ENCODE data around the gene S100A9. TPM values are rescaled to one million over a fixed set of nuclear protein-coding genes. Genes with fewer than 3 reads are reported as not detected.

Gene S100A9
- total and polyA plus RNA-seq, 7 donors: 26.4 to 111 (median 51.1) TPM

DNA sequence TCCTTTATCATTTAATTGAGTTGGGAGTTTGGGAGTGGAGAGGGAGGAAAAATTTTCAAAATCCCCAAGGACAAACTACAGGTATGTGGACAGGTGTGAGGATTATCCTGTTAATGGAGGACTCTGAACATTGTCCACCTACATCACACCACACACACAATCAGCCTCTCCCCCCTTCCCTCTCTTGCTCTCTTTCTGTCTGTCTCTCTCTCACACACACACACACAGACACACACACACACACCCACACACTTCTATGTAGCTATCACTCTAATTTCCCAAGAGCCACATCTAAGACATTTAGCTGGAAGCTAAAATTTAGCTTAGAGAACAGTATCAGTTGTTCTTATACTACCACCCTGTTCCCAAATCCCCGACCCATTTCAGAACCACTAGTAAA is 31.7 kb downstream of the S100A9 start:
- Histone ChIP-seq H3K27me3 (ENCODE audit: insufficient read depth in 3 of 3, low read length in 2 of 3) (no peaks in the 10 kb centered on the region), H3K36me3 (ENCODE audit: insufficient read depth in 1 of 2, low read depth in 1 of 2) (no peaks in the 10 kb centered on the region), H3K9me3 (no peaks in the 10 kb centered on the region), H3K4me3 (no peak overlapping the region), H3K27ac (no peak overlapping the region), H3K4me1 (no peaks in the 10 kb centered on the region)
- TF ChIP-seq, protein P1, sequence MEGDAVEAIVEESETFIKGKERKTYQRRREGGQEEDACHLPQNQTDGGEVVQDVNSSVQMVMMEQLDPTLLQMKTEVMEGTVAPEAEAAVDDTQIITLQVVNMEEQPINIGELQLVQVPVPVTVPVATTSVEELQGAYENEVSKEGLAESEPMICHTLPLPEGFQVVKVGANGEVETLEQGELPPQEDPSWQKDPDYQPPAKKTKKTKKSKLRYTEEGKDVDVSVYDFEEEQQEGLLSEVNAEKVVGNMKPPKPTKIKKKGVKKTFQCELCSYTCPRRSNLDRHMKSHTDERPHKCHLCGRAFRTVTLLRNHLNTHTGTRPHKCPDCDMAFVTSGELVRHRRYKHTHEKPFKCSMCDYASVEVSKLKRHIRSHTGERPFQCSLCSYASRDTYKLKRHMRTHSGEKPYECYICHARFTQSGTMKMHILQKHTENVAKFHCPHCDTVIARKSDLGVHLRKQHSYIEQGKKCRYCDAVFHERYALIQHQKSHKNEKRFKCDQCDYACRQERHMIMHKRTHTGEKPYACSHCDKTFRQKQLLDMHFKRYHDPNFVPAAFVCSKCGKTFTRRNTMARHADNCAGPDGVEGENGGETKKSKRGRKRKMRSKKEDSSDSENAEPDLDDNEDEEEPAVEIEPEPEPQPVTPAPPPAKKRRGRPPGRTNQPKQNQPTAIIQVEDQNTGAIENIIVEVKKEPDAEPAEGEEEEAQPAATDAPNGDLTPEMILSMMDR (IDR thresholded peaks at IDR 0.05): no peak
- intact Hi-C loops (cut with DNase I): no loop called here
- DNase-seq (no peak), ATAC-seq (no peak)
- 82 to 90% (median 85%) methylated on average over 1 of the region's 1 CpG for WGBS, 3 donors

DNA sequence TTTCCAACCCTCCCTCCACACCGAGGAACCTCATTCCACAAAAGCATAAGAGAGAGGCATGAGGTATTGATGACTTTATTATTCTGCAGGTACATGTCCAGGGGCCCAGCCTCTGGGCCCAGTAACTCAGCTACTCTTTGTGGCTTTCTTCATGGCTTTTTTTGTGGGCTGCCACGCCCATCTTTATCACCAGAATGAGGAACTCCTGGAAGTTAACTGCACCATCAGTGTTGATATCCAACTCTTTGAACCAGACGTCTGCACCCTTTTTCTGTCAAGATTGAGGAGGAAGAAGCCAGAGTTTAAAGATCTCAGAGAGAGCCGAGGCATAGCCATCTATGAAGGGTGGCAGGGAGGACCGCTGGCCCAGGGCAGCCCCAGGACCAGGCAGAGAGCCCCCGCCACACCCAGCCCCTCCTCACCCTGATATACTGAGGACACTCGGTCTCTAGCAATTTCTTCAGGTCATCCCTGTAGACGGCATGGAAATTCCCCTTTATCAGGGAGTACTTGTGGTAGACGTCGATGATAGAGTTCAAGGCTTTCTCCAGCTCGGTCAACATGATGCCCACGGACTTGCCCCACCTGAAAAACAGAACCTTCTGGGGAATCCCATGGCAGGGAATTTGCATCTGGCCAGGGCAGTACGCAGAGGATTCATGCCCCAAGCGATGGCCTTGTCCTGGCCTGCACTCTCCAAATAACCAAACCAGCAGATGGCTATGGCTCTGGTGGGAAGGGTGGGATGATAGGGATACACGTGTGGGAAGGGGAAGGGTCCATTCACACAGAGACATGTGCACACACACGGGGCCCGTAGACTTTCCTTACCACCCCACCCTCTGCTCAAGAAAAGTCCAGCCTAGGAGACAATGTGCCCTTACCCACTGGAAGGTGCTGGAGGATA is 32.6 kb downstream of the S100A9 start:
- TF ChIP-seq, protein P1 (IDR thresholded peaks at IDR 0.05): no peak
- Histone ChIP-seq H3K4me3 (no peak overlapping the region), H3K36me3 (ENCODE audit: insufficient read depth in 1 of 2, low read depth in 1 of 2) (no peaks in the 10 kb centered on the region), H3K4me1 (no peaks in the 10 kb centered on the region), H3K27ac (no peak overlapping the region), H3K27me3 (ENCODE audit: insufficient read depth in 3 of 3, low read length in 2 of 3) (no peaks in the 10 kb centered on the region), H3K9me3 (no peaks in the 10 kb centered on the region)
- intact Hi-C loops (cut with DNase I): no loop called here
- ATAC-seq: peak in 2 of 4 donors; percentile 19 to 21
- WGBS, 3 donors: 73 to 79% (median 74%) methylated on average over 17 of the region's 17 CpGs
- no peak for DNase-seq

DNA sequence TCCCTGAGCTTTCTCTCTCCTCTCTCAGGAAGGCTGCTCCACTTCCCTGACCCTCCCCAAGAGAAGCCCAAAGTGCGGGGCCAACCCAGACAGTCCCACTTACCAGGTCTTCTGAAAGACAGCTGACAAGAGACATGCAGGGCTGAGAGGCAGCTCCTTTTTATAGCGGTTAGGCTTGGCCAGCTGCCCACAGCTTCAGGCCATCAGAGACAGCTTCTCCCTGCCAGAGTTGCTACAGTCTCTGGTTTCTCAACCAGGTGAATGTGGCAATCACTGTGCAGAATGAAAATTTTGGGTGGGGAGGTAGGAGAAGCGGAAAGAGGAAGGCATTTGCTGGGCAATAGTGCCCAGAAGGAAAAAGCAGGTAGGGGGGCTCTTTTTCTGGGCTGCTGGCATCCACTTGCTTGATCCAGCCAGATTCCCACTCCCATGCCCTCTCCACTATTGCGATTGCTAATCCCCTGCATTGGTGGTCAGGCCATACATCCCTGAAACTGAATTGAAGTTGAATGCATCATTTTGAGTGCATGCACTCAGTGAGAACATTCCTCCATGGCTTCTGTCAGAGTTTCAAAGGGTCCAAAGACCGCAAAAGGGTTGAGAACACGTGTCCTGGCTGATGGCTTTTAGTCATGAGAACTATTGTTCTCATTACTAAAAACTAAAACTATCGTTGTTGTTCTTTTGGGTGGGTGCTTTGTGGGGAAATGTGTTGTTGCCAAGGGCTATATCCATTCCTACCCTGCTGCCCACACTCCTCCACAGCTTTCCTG is 33.5 kb downstream of the S100A9 start, which contains the start of gene S100A8:
Gene S100A8 (minus strand): TSS at position 136 of the 773 bp plus-strand sequence. CDS start 538 bp downstream, outside the sequence.
- 57 to 68% (median 65%) methylated on average over 7 of the region's 7 CpGs for WGBS, 3 donors
- Histone ChIP-seq H3K9me3 (no peaks in the 10 kb centered on the region), H3K27me3 (ENCODE audit: insufficient read depth in 3 of 3, low read length in 2 of 3) (no peaks in the 10 kb centered on the region), H3K36me3 (ENCODE audit: insufficient read depth in 1 of 2, low read depth in 1 of 2) (no peaks in the 10 kb centered on the region), H3K4me3 (no peak within 1 kb of the TSS), H3K27ac (no peak within 1 kb of the TSS), H3K4me1 (no peaks in the 10 kb centered on the region)
- ATAC-seq: peak; percentile 70 to 90 (median 79)
- intact Hi-C loops (cut with DNase I): no loop called here
- TF ChIP-seq, protein P1 (IDR thresholded peaks at IDR 0.05): no peak
- DNase-seq: peak; percentile 78 to 84

DNA sequence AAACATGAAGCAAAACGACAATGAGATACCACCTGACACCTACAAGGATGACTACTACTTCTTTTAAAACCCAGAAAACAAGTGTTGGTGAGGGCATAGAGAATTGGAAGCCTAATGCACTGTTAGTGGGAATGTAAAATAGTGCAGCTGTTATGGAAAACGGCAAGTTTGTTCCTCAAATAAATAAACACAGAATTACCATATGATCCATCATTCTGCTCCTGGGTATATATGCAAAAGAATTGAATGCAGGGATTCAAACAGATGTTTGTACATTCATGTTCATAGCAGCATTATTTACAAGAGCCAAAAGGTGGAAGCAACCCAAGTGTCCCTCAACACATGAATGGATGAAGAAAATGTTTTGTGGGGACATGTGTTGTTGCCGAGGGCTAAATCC is 34.6 kb downstream of the S100A9 start:
- no peaks in the 10 kb centered on the region for H3K4me1 ChIP-seq
- H3K36me3 ChIP-seq (ENCODE audit: insufficient read depth in 1 of 2, low read depth in 1 of 2): no peaks in the 10 kb centered on the region

More for the DNA sequence above, 34.6 kb downstream of the S100A9 start:
- no peak for ATAC-seq
- 53 to 56% (median 54%) methylated on average over 3 of the region's 3 CpGs for WGBS, 3 donors
- Histone ChIP-seq H3K9me3 (no peaks in the 10 kb centered on the region), H3K27me3 (ENCODE audit: insufficient read depth in 3 of 3, low read length in 2 of 3) (no peaks in the 10 kb centered on the region), H3K27ac (no peak overlapping the region), H3K4me3 (no peak overlapping the region)
- TF ChIP-seq, protein P1 (IDR thresholded peaks at IDR 0.05): no peak
- intact Hi-C loops (cut with DNase I): no loop called here
- no peak for DNase-seq
